Ramos (cell line): Measurements from ENCODE around the gene INTS6L.

Experiments
- in situ Hi-C: fragments of 300-500 bp; cut with MboI; formaldehyde crosslinking; loops from one replicate; pipeline ENCODE4 v1.14.3; 2022; ENCODE audit warnings: low sequenced_read_pairs; ENCODE audit not compliant: unreplicated experiment

Gene INTS6L

GRCh38 chrX:135520553-135521404 lies at the start of gene INTS6L:
TSS of gene INTS6L (plus strand) at chrX:135520660. CDS start at chrX:135520993, 333 bp downstream.
- in situ Hi-C loops = no loop called here

- in situ Hi-C loops = no loop called here
Measured at GRCh38 chrX:135476378-135476777, 44.1 kb upstream of the INTS6L start.

- in situ Hi-C loops = no loop called here
Measured at GRCh38 chrX:135477576-135477975, 42.9 kb upstream of the INTS6L start.

- in situ Hi-C loops = no loop called here
Measured at GRCh38 chrX:135480076-135480475, 40.4 kb upstream of the INTS6L start.

GRCh38 chrX:135481696-135482179 lies 38.7 kb upstream of the INTS6L start:
- in situ Hi-C loops = no loop called here

- in situ Hi-C loops = no loop called here
Measured at GRCh38 chrX:135484641-135485289, 35.7 kb upstream of the INTS6L start.

GRCh38 chrX:135489542-135489941 lies 30.9 kb upstream of the INTS6L start:
- in situ Hi-C loops = no loop called here

GRCh38 chrX:135490979-135491514 lies 29.4 kb upstream of the INTS6L start:
- in situ Hi-C loops = no loop called here

- in situ Hi-C loops = no loop called here
Measured at GRCh38 chrX:135494453-135494852, 26.0 kb upstream of the INTS6L start.

GRCh38 chrX:135497736-135498135 lies 22.7 kb upstream of the INTS6L start:
- in situ Hi-C loops = no loop called here

GRCh38 chrX:135498236-135498635 lies 22.2 kb upstream of the INTS6L start:
- in situ Hi-C loops = no loop called here

- in situ Hi-C loops = no loop called here
Measured at GRCh38 chrX:135505351-135505750, 15.1 kb upstream of the INTS6L start.

- in situ Hi-C loops = no loop called here
Measured at GRCh38 chrX:135509885-135510284, 10.6 kb upstream of the INTS6L start.

- in situ Hi-C loops = no loop called here
Measured at GRCh38 chrX:135512508-135513129, 7.8 kb upstream of the INTS6L start.

GRCh38 chrX:135513130-135513515 lies 7.3 kb upstream of the INTS6L start:
- in situ Hi-C loops = no loop called here

- in situ Hi-C loops = no loop called here
Measured at GRCh38 chrX:135516376-135516775, 4.1 kb upstream of the INTS6L start.

GRCh38 chrX:135518161-135518560 lies 2.3 kb upstream of the INTS6L start:
- in situ Hi-C loops = no loop called here

- in situ Hi-C loops = no loop called here
Measured at GRCh38 chrX:135520022-135520552, 373 bp upstream of the INTS6L start.

- in situ Hi-C loops = no loop called here
Measured at GRCh38 chrX:135521405-135522131, 1.1 kb downstream of the INTS6L start.

GRCh38 chrX:135522132-135522530 lies 1.7 kb downstream of the INTS6L start:
- in situ Hi-C loops = no loop called here
